GM15510 (cell line): Measurements from ENCODE around the gene HDAC9.

Experiments used
- POLR2A ChIP-seq: IDR thresholded peaks from 3 replicates; pipeline ENCODE4 v1.6.1; 2011; ENCODE audit warnings: borderline replicate concordance; ENCODE audit not compliant: insufficient read length; ENCODE audit errors: extremely low read depth

HDAC9 gene

DNA sequence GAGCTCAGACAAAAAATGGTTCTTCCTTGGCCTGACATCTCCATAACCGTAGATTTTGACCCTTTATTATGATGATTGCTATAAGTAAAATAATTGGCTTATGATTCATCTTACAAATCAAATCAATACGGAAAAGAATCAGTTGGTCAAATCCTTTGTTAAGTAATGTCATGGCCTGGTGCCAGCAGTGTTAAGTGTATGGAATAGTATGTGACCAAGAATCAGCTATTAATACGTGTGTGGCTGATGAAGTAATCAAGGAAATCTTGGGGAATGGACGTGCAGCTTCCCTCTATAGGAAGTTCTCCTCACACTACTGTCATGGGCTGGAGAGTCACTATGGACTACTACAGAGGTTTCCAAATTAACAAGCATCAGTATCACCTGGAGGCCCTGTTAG, 391.3 kb downstream of the HDAC9 start:
- TF ChIP-seq POLR2A, result no peak

DNA sequence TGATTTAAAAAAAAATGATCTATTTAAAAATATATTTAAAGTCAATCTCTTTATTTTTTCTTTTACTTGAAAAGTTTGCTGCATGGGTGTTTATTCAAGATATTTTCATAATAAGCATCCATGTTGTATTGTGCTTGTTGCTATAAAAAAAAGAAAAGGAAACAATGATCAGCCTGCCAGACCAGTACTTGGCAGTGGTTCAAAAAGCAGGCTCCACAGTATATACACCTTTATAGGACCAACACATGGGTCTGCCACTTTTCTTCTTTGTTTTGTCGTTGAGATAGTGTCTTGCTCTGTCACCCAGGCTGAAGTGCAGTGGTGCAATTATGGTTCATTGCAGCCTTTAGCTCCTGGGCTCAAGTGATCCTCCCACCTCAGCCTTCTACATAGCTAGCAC, 393.9 kb downstream of the HDAC9 start:
- TF ChIP-seq POLR2A, result no peak

DNA sequence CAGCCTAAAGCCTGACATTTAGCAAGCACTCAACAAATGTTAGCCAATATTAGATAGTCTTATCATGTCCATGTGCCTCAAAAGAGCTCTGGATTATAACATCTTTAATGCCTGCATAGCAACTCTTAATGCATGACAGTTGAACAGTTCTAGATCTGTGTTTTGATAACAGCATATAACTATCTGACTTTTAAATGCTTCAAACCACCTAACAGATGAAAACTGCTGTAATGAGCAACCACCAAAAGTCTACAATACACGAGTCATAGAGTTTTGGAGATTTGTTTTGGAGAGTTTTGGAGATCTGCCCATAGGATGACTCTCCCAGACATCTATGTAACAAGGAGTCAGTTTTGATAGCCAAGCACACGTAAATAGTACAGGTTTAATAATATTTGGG, 394.6 kb downstream of the HDAC9 start:
- TF ChIP-seq POLR2A, result no peak

DNA sequence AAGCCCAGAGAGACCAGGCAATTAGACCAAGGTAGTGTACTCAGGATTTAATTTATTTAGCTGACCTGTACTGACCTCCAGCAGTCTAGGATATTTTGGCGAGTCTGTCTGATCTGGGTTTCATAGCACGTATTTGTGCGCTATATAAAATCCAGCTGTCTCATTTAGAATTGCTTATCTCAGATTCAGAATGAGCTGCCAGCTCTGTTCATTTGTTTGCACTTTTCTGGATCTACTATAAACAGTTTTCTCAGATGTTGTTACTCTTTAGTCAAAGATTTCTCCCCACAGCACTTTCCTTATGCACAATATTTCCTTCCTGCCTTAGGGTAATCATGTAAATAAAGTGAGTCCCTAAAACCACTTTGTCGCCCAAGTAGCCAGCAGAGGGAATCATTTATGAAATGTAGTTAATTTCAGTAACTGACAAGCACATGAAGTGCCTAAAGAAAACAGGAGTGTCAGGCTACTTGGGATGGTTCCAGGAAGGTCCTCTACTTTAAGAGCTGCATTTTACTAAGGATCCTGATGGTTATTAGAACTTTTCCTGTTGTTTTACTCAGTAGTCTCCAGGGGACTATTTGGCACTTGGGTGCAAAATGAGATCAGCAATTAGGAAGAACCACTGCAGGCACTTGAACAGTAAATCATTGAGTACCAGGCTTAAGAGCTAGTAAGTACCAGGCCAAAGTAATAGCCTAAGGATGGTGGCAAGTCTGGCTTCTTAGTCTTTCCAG, 395.5 kb downstream of the HDAC9 start:
- TF ChIP-seq POLR2A, result no peak

DNA sequence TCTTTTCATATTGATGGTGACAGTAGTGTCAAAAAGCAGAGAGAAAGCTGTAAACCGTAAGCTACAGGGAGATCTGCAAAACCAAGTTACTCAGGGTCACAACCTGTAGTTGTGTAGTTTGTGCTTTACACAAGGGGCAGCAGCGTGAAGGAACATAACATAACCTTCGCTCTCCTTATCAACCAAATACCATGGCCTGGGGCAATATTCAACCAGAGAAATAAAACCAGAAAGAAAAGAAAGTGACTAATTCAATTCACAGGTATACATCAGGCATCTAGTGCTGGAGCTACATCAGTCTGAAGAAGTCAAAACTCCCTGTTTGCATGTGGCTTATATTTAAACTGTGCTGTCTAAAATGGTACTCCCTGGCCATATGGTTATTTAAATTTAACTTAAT, 397.6 kb downstream of the HDAC9 start:
- TF ChIP-seq POLR2A, result no peak

DNA sequence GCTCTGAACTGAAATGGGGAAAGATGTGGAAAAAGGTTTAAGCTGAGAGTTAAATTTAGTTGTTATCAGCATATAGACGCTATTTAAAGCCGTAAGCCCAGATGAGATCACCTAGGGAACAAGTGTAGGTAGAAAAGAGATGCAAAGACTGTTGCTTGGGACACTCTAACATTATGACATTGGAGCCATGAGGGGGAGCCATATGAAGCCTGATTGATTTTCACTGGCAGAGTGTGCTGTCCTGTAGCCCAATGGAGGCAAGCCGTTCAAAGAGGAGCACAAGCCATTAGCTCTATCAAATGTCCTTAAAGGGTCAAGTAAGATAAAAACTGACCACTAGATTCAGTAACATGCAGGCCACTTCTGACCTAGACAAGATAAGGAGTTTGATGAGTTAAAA, 398.6 kb downstream of the HDAC9 start:
- no peak for TF ChIP-seq POLR2A

DNA sequence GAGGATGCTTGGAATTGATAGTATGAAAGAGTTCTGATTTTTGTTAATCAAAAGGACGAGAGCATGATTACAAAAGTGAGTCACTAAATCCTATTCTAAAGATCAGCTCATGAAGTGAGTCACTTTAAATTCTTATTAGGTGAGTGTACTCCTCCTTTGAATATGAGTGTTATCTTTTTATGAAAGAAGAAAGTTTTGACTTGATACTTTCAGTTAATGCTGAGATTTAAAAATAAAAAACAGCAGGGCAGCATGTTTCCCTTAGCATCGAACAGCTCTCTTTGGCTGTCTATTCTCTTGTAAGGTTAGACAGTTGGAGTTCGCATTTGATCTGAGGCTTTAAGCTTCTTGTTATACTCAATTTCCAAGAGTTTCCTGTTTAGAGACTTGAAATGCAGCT, 399.9 kb downstream of the HDAC9 start:
- TF ChIP-seq POLR2A, result no peak

DNA sequence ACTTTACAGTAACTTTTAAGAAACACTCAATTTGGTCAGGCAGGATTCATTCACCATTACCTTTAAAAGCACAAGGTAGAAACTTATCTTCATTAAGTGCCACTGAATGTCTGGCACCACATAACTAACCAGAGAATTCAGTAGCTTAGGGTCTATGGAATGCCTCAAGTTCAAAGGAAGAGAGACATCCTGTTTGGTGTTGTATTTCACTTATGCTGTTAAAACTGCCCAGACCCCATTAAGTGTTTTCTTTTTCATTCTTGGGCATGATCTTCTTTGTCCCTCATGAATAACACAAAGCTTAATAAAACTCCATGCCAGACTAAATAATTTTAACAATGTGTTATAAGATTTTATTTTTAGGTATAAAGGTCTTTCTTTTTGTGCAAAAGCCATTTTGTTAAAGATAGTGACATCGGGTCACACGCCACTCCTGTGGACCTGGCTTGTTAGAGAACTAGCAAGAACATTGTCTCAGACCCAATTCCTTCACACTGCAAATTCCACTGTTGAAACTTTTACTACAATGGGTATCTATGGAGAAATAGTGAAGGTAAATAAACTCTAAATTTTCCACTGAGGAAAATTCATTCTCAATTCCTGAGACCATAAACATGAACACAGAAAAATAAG, 400.9 kb downstream of the HDAC9 start:
- no peak for TF ChIP-seq POLR2A

DNA sequence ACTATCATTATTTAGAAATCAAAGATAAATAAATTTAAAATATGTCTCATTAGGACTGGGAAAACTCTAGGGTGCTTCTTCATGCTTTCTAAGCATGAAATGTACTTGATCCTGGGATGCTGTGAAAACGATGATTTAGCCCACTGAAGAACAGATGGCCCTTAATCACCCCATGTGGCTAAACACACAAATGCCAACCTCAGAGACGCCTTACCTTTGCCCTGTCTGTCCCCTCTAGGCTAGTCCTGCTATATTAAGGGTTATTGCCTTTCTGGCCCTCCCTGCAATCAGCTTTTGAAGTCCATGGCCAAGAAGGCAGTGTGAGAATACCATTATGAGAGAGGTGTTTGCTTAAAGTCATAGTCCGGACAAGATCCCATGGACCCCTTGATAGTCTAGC, 404.7 kb downstream of the HDAC9 start:
- TF ChIP-seq POLR2A, result no peak

DNA sequence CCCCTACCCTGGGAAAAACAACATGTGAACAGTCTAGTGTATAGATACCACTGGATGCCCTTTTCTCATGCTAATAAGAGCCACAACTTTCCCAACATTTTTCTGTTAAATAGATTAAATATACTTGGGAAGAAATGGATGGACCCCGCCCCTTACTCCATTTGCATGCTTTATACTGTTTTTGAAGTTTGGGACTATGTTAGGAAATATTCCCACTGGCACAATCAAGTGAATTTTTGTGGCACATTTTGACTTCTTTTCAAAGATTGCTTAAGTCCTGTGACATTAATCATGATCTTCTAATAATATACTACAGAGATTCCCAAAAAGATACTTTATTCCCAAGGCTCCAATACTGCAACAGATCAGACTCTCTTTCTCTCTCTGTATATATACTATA, 405.3 kb downstream of the HDAC9 start:
- TF ChIP-seq POLR2A, result no peak

DNA sequence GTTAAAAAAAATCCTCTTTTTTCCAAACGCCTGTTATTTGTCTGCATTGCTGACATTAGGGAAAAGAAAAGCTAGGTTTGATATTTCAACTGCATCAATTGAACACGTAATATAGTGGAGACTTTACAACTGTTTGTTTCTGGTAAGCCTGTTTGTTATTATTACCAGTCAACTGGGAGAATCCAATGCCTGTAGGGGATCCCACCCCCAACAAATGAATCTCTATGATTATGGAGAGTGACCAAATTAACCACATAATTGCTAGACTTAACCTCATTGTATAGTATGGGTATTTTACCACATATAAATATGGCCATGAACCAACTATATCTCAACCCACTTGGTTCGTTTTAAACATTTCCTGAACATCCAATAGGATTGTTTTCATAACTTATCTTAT, 405.8 kb downstream of the HDAC9 start:
- no peak for TF ChIP-seq POLR2A

DNA sequence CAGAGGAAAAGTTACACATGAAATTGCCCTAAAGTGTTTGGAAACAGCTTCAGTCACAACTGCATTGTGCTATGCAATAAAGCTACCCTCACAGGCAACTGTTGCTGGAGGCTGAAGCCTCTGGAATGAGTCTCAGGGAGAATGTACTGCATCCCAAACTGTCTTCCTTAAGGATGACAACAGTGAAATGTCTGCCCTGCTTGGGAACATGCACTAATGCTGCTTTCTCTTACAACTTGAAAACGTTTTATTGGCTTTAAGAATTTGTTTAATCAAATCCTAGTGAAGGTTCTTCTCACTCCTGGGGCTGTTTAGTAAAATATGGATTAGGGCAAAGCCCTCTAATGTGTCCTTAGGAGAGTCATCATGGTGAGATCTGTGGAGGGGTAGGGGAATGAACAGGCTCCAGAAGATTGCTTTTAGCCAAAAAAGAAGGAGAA, 406.5 kb downstream of the HDAC9 start:
- TF ChIP-seq POLR2A, result no peak

DNA sequence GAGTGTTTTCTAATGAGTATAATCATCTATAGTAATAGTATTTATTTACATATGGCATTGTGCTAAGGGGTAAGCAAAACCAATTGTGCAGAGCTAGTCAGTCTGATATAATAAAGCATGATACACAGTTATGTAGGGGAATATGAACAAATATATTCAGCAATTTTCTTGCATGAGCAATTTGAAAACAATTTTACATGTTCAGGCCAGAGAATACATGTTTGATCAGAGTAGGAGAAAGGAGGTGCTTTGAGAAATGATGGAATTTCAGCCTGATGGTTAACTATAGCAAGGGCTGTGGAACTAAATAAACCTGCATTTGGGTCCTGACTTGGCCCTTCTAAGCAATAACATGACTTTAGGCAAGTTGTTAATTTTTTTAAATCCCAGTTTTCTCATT, 407.3 kb downstream of the HDAC9 start:
- TF ChIP-seq POLR2A, result no peak

DNA sequence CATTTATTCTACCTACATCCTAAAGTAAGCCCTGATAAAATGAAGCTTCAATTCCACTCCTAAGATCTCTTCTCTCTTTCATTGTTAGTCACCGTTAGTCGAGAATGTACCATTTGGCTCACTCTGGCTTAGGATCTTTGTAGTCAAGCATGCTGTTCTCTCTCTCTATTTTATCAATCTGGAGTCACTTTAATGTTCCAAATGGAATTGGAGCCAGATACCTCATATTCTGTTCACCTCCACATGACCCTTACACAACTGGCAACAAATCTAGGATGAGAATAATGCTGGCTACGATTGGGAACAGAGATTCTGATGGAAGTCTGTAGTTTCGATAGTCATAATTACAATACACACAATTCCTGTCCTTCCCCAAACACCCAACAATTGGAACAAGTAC, 408.1 kb downstream of the HDAC9 start:
- no peak for TF ChIP-seq POLR2A

DNA sequence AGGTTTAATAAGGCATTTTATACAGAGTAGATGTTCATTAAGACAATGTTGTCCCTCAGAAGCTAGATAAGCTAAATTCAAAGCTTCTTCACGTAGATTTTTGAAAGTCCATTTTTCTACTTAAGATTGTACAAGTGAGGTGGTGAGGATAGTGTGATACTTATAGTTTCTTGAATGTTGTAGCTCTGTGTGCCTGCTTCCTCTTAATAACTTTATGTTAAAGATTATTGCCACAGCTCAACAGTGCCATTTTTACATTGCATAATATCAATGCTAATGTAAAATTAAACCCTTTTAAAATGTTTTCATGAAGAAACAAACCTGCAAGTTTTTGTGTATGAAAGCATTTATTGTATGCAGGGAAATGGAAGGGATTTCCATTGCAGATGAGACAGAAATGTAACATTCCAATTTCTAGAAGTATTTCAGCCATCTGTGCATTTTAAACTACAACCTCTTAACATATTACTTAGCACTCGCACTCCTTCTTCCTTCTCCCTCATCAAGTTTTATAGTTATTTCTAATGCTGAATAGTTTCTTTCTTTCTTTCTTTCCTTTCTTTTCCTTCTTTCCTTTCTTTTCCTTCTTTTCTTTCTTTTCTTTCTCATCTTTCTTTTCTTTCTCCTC, 409.9 kb downstream of the HDAC9 start:
- no peak for TF ChIP-seq POLR2A

DNA sequence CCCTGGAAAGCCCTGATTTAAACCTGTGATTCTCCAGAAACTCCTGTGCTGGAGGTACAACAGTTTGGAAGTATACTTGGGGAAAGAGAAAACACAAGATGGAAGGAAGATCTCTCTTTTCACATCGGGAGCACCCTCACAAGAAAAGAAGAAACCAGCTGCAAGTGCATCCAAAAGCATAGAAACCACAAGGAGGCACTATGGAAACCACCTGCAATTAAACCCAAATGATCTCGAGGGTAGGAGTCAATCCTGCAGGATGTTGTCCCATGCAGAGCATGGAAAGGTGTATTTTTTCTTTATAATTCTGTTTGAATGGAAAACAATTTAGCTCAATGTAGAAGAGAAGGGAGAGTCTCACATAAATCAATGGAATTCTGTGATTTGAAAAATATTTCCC, 411.4 kb downstream of the HDAC9 start:
- no peak for TF ChIP-seq POLR2A
